Tibial nerve (tissue), 4 donors: Measurements from ENCODE around the gene PSD2. TPM values are rescaled to one million over a fixed set of nuclear protein-coding genes. Genes with fewer than 3 reads are reported as not detected.
"Not testable (repeated sequence)": the region's sequence is repeated elsewhere in the genome, so short reads cannot be mapped to it uniquely, and the experiment has no call there.

Experiments
- DNase-seq, 2 donors: peaks; one replicate each; pipeline ENCODE4 v3.0.0-alpha.2; 2019; ENCODE audit warnings: low spot score in 2 of 2
- H3K27ac ChIP-seq, 4 donors: fragments of 200-600 bp; sonication (generic) in 3 of 4; one replicate each; pipeline ENCODE4 v1.5.1; 2017 to 2019; ENCODE audit warnings: mild to moderate bottlenecking in 1 of 4
- H3K27me3 ChIP-seq, 2 donors: fragments of 200-600 bp; sonication (generic) in 1 of 2; one replicate each; pipeline versions ENCODE4 v1.5.1 to v1.6.0; 2017 to 2019
- H3K36me3 ChIP-seq, 3 donors: fragments of 200-600 bp; sonication (generic); one replicate each; pipeline ENCODE4 v1.5.1; 2018 to 2019
- H3K4me1 ChIP-seq, 4 donors: fragments of 200-600 bp; sonication (generic) in 3 of 4; one replicate each; pipeline ENCODE4 v1.5.1; 2017 to 2019
- H3K4me3 ChIP-seq, 4 donors: fragments of 200-600 bp; sonication (generic) in 3 of 4; one replicate each; pipeline ENCODE4 v1.5.1; 2017 to 2019; ENCODE audit warnings: mild to moderate bottlenecking in 1 of 4, moderate library complexity in 1 of 4
- H3K9me3 ChIP-seq, 4 donors: fragments of 200-600 bp; sonication (generic) in 3 of 4; one replicate each; pipeline ENCODE4 v1.5.1; 2017 to 2019
- CTCF ChIP-seq, 5 experiments: fragments of 200-600 bp in 3 of 5; fragments of 450-650 bp in 2 of 5; sonication (generic) in 3 of 5; IDR thresholded peaks; one replicate each; pipeline ENCODE4 v1.5.1; 2016 to 2019; ENCODE audit warnings: antibody characterized with exemption in 5 of 5, mild to moderate bottlenecking in 3 of 5, moderate library complexity in 2 of 5
- EP300 ChIP-seq, 2 donors: sonication (generic); formaldehyde crosslinking; IDR thresholded peaks; one replicate each; pipeline ENCODE4 v1.6.1; 2017; ENCODE audit warnings: antibody characterized with exemption in 2 of 2, mild to moderate bottlenecking in 1 of 2
- POLR2A ChIP-seq, 2 donors: fragments of 450-650 bp; IDR thresholded peaks; one replicate each; pipeline ENCODE4 v1.6.1; 2017; ENCODE audit warnings: antibody characterized with exemption in 2 of 2, mild to moderate bottlenecking in 2 of 2, moderate library complexity in 2 of 2
- WGBS, 2 donors: methylation state at CpG; one replicate each; pipeline ENCODE4 v1.1.5; 2018; 5-methylcytosine and 5-hydroxymethylcytosine counted together
- total RNA-seq, 4 donors: library from RNA; depleted of rRNA; stranded (reverse); fragments of >200 nt; gene quantifications; one replicate each; pipeline ENCODE4 v1.1.0, GENCODE V29; 2016

PSD2 gene
- total RNA-seq, 4 donors from 2014 or later, result under 0.01 to 0.30 (median 0.21) TPM; not detected in 1

GRCh38 chr5:139789116-139789844, 6.3 kb upstream of the PSD2 start:
- no peaks in the 10 kb centered on the region for H3K36me3 ChIP-seq
- TF ChIP-seq POLR2A (IDR thresholded peaks at IDR 0.05) (no peak), EP300 (IDR thresholded peaks at IDR 0.05) (no peak), CTCF (IDR thresholded peaks at IDR 0.05) (no peak)
- peaks cover 0 to 21% (median 2%) of the 10 kb centered on the region in 4 donors for H3K4me1 ChIP-seq
- WGBS, 2 donors, result 79 to 80% methylated on average over 12 of the region's 12 CpGs
- DNase-seq, result no peak
- no peak overlapping the region for H3K4me3 ChIP-seq
- H3K9me3 ChIP-seq, result no peaks in the 10 kb centered on the region
- peaks cover 0 to 2% of the 10 kb centered on the region in 2 donors for H3K27me3 ChIP-seq
- H3K27ac ChIP-seq, result peak overlapping the region; percentile 68 to 89 (median 81)

- 92 to 93% methylated on average over 12 of the region's 12 CpGs for WGBS, 2 donors
- peaks cover 0 to 4% of the 10 kb centered on the region in 2 donors for H3K27me3 ChIP-seq
- H3K36me3 ChIP-seq, result no peaks in the 10 kb centered on the region
- H3K4me3 ChIP-seq, result no peak overlapping the region
- H3K9me3 ChIP-seq, result no peaks in the 10 kb centered on the region
- peaks cover 0 to 21% (median 2%) of the 10 kb centered on the region in 4 donors for H3K4me1 ChIP-seq
- H3K27ac ChIP-seq, result no peak overlapping the region
- no peak for DNase-seq
- no peak for TF ChIP-seq EP300 (IDR thresholded peaks at IDR 0.05)
- no peak for TF ChIP-seq CTCF (IDR thresholded peaks at IDR 0.05)
- no peak for TF ChIP-seq POLR2A (IDR thresholded peaks at IDR 0.05)
These were observed 5.8 kb upstream of the PSD2 start for GRCh38 chr5:139789845-139790189.

GRCh38 chr5:139792218-139792617, 3.4 kb upstream of the PSD2 start:
- 87 to 100% methylated on average over 2 of the region's 2 CpGs for WGBS, 2 donors
- Histone ChIP-seq H3K36me3 (no peaks in the 10 kb centered on the region), H3K27me3 (peaks cover 0 to 22% of the 10 kb centered on the region in 2 donors), H3K27ac (no peak overlapping the region), H3K4me1 (peaks cover 0 to 30% (median 7%) of the 10 kb centered on the region in 4 donors), H3K4me3 (no peak overlapping the region), H3K9me3 (no peaks in the 10 kb centered on the region)
- TF ChIP-seq EP300 (IDR thresholded peaks at IDR 0.05) (no peak), POLR2A (IDR thresholded peaks at IDR 0.05) (no peak), CTCF (IDR thresholded peaks at IDR 0.05) (no peak)
- DNase-seq, result no peak

GRCh38 chr5:139792655-139793054, 3.0 kb upstream of the PSD2 start:
- H3K4me3 ChIP-seq, H3K36me3 ChIP-seq, DNase-seq, H3K9me3 ChIP-seq, H3K27ac ChIP-seq: not testable (repeated sequence)
- peaks cover 0 to 27% of the 10 kb centered on the region in 2 donors for H3K27me3 ChIP-seq
- WGBS, 2 donors, result 78 to 80% methylated on average over 2 of the region's 2 CpGs
- peaks cover 0 to 28% (median 7%) of the 10 kb centered on the region in 4 donors for H3K4me1 ChIP-seq

GRCh38 chr5:139794067-139794846, 1.4 kb upstream of the PSD2 start:
- Histone ChIP-seq H3K36me3 (no peaks in the 10 kb centered on the region), H3K27me3 (peaks cover 0 to 41% of the 10 kb centered on the region in 2 donors), H3K9me3 (no peaks in the 10 kb centered on the region), H3K4me1 (peaks cover 0 to 13% (median 5%) of the 10 kb centered on the region in 4 donors), H3K4me3 (no peak overlapping the region), H3K27ac (no peak overlapping the region)
- TF ChIP-seq CTCF (IDR thresholded peaks at IDR 0.05) (no peak), POLR2A (IDR thresholded peaks at IDR 0.05) (no peak), EP300 (IDR thresholded peaks at IDR 0.05) (no peak)
- no peak for DNase-seq
- 73 to 74% methylated on average over 6 of the region's 6 CpGs for WGBS, 2 donors
